ENCODE measurements around the gene THSD4.
"Not testable (repeated sequence)": the region's sequence is repeated elsewhere in the genome, so short reads cannot be mapped to it uniquely, and the experiment has no call there.

DNA sequence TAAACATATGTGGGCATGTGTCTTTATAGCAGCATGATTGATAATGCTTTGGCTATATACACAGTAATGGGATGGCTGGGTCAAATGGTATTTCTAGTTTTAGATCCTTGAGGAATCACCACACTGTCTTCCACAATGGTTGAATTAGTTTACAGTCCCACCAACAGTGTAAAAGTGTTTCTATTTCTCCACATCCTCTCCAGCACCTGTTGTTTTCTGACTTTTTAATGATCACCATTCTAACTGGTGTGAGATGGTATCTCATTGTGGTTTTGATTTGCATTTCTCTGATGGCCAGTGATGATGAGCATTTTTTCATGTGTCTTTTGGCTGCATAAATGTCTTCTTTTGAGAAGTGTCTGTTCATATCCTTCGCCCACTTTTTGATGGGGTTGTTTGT is 252.5 kb downstream of the THSD4 start:
- not testable (repeated sequence) for TF ChIP-seq POLR2A, CTCF (IDR thresholded peaks at IDR 0.05)
